Gastrocnemius medialis (tissue), 4 donors: Measurements from ENCODE around the gene FGFBP2. TPM values are rescaled to one million over a fixed set of nuclear protein-coding genes. Genes with fewer than 3 reads are reported as not detected.
"Not testable (repeated sequence)": the region's sequence is repeated elsewhere in the genome, so short reads cannot be mapped to it uniquely, and the experiment has no call there.

ENCODE experiments used
- ATAC-seq, 2 donors: fragments of 150-250 bp; one replicate each; pipeline ENCODE4 v1.9.1; 2016
- DNase-seq, 2 donors: peaks; one replicate each; pipeline ENCODE4 v3.0.0-alpha.2; 2019
- H3K27ac ChIP-seq, 4 donors: fragments of 200-600 bp; sonication (generic); 1 replicate in 1 of 4; 2 replicates in 3 of 4; pipeline ENCODE4 v1.5.1; 2016 to 2018; ENCODE audit warnings: mild to moderate bottlenecking in 2 of 4, moderate library complexity in 1 of 4
- H3K27me3 ChIP-seq, 3 donors: fragments of 200-600 bp; sonication (generic) in 2 of 3; 1 replicate in 1 of 3; 2 replicates in 2 of 3; pipeline versions ENCODE4 v1.5.1 to v1.6.0; 2016 to 2019; ENCODE audit warnings: mild to moderate bottlenecking in 1 of 3, moderate library complexity in 1 of 3
- H3K36me3 ChIP-seq, 2 donors: fragments of 200-600 bp; sonication (generic) in 1 of 2; one replicate each; pipeline ENCODE4 v1.5.1; 2017 to 2018
- H3K4me1 ChIP-seq, 2 donors: fragments of 200-600 bp; sonication (generic) in 1 of 2; one replicate each; pipeline ENCODE4 v1.5.1; 2016 to 2017; ENCODE audit warnings: mild to moderate bottlenecking in 2 of 2
- H3K4me3 ChIP-seq, 4 donors: fragments of 200-600 bp; sonication (generic) in 3 of 4; 1 replicate in 1 of 4; 2 replicates in 3 of 4; pipeline ENCODE4 v1.5.1; 2016 to 2019; ENCODE audit warnings: mild to moderate bottlenecking in 2 of 4
- H3K9me3 ChIP-seq, 3 donors: fragments of 200-600 bp; sonication (generic) in 2 of 3; 1 replicate in 1 of 3; 2 replicates in 2 of 3; pipeline ENCODE4 v1.5.1; 2016 to 2019
- CTCF ChIP-seq, 5 experiments: fragments of 450-650 bp in 3 of 5; fragments of 200-600 bp in 2 of 5; sonication (generic) in 2 of 5; IDR thresholded peaks in 4 of 5; conservative IDR thresholded peaks in 1 of 5; 1 replicate in 4 of 5; 2 replicates in 1 of 5; pipeline ENCODE4 v1.5.1; 2016 to 2019; ENCODE audit warnings: antibody characterized with exemption in 5 of 5, mild to moderate bottlenecking in 3 of 5, moderate library complexity in 3 of 5
- POLR2A ChIP-seq, 2 donors: fragments of 450-650 bp; IDR thresholded peaks; one replicate each; pipeline ENCODE4 v1.6.1; 2017; ENCODE audit warnings: antibody characterized with exemption in 2 of 2, mild to moderate bottlenecking in 2 of 2, moderate library complexity in 2 of 2
- in situ Hi-C, 4 donors: fragments of 200-750 bp; cut with MboI; loops; one replicate each; pipeline versions ENCODE4 v1.15.0 to v1.8.0; 2017; ENCODE audit warnings: low sequenced_read_pairs in 4 of 4
- intact Hi-C: fragments of 100-400 bp; cut with DNase I; formaldehyde crosslinking; loops from one replicate; pipeline ENCODE4 v1.15.1; 2023; ENCODE audit warnings: low total_unique reads
- total RNA-seq, 4 donors: library from RNA; depleted of rRNA; stranded (reverse); fragments of >200 nt; gene quantifications; one replicate each; pipeline versions ENCODE4 v1.1.0 to v1.2.3, GENCODE V29; 2016

Gene FGFBP2
- total RNA-seq, 4 donors from 2014 or later = 0.31 to 2.9 (median 1.1) TPM; not detected in 1

- no peaks in the 10 kb centered on the region for H3K4me1 ChIP-seq
- no peaks in the 10 kb centered on the region for H3K9me3 ChIP-seq
- no peak for ATAC-seq
- H3K27me3 ChIP-seq = no peaks in the 10 kb centered on the region
- H3K27ac ChIP-seq = no peak overlapping the region
- intact Hi-C loops = no loop called here
- in situ Hi-C loops = no loop called here
- DNase-seq = no peak
- H3K4me3 ChIP-seq = no peak overlapping the region
- no peaks in the 10 kb centered on the region for H3K36me3 ChIP-seq
- no peak for TF ChIP-seq CTCF (IDR thresholded peaks at IDR 0.05 in 4 of 5, conservative IDR thresholded peaks at IDR 0.05 in 1 of 5)
These were observed 42.0 kb downstream of the FGFBP2 start for GRCh38 chr4:15920723-15921591.

DNA sequence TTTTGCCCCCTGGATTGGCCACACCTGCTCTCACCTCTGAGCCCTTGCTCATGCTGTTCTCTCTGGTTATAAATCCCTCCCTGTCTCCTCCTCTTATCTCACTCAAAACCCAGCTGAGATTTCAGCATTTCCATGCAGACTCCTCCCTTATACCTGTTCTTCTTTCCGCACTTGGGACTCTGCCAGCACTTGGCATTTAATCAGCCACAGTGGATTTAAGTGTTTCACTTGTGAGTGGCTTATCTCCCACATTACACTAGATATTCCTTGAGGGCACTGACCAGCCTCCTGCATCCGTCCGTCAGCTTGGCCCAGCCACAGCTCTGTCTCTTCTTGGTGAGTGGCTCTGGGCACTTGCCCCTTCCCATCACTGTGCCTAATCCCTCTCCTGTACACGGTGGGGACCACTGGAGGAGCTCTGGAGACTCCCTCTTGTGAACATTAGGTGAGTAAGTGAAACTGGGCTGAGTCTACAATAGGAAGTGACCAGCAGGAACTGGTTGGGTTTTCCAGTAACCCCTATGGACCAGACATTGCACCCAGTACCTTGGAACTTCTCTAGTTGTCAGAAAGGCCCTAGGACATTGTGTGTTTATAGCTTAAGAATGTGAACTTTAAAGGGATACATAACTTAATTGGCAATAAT, 44.4 kb downstream of the FGFBP2 start:
- no peak for TF ChIP-seq CTCF (IDR thresholded peaks at IDR 0.05 in 4 of 5, conservative IDR thresholded peaks at IDR 0.05 in 1 of 5)
- TF ChIP-seq POLR2A (IDR thresholded peaks at IDR 0.05) = no peak
- Histone ChIP-seq H3K4me1 (no peaks in the 10 kb centered on the region), H3K27me3 (no peaks in the 10 kb centered on the region), H3K9me3 (no peaks in the 10 kb centered on the region), H3K36me3 (no peaks in the 10 kb centered on the region), H3K27ac (no peak overlapping the region), H3K4me3 (no peak overlapping the region)
- intact Hi-C loops = no loop called here
- ATAC-seq (no peak), DNase-seq (no peak)
- in situ Hi-C loops = no loop called here

DNA sequence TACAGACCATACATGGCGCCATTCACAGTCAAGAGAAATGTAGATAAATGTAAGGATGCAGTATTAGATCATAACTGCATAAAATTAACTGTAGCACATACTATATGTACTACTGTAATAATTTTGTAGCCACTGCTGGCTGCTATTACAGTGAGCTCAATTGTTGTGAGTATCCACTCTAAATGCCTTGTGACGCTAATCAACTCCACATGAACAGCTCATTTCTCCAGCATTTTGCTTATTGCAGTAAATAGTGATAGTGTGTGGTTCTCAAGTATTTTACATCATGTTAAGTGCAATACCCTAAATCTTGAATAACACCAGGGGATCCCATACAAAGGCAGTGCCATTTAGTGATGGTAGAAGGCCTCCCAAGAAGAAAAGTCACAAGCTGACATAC, 45.7 kb downstream of the FGFBP2 start:
- ATAC-seq = no peak

DNA sequence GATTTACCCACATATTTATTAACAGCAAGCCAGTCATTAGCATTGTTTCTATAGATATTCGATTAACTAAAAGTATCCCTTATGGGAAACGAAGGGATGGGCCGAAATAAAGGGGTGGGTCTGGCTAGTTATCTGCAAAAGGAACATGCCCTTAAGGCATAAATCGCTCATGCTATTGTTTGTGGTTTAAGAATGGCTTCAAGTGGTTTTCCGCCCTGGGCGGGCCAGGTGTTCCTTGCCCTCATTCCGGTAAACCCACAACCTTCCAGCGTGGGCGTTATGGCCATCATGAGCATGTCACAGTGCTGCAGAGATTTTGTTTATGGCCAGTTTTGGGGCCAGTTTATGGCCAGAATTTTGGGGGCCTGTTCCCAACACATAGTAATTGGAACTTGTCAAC, 46.6 kb downstream of the FGFBP2 start:
- H3K4me3 ChIP-seq, in situ Hi-C loops, ATAC-seq, H3K4me1 ChIP-seq, H3K36me3 ChIP-seq, DNase-seq, H3K27me3 ChIP-seq, intact Hi-C loops, H3K27ac ChIP-seq, H3K9me3 ChIP-seq: not testable (repeated sequence)

More for the DNA sequence above, 45.7 kb downstream of the FGFBP2 start:
- Histone ChIP-seq H3K4me1 (no peaks in the 10 kb centered on the region), H3K36me3 (no peaks in the 10 kb centered on the region), H3K9me3 (no peaks in the 10 kb centered on the region), H3K4me3 (no peak overlapping the region), H3K27me3 (no peaks in the 10 kb centered on the region), H3K27ac (no peak overlapping the region)
- TF ChIP-seq POLR2A (IDR thresholded peaks at IDR 0.05) (no peak), CTCF (IDR thresholded peaks at IDR 0.05 in 4 of 5, conservative IDR thresholded peaks at IDR 0.05 in 1 of 5) (no peak)
- intact Hi-C loops (no loop called here), in situ Hi-C loops (no loop called here)
- no peak for DNase-seq

- DNase-seq = no peak
- Histone ChIP-seq H3K4me3 (no peak overlapping the region), H3K36me3 (no peaks in the 10 kb centered on the region), H3K27ac (no peak overlapping the region), H3K9me3 (no peaks in the 10 kb centered on the region), H3K4me1 (no peaks in the 10 kb centered on the region), H3K27me3 (no peaks in the 10 kb centered on the region)
- intact Hi-C loops (no loop called here), in situ Hi-C loops (no loop called here)
- TF ChIP-seq POLR2A (IDR thresholded peaks at IDR 0.05) (no peak), CTCF (IDR thresholded peaks at IDR 0.05 in 4 of 5, conservative IDR thresholded peaks at IDR 0.05 in 1 of 5) (no peak)
- ATAC-seq = no peak
These were observed 48.2 kb downstream of the FGFBP2 start for GRCh38 chr4:15914736-15915135.
